ENCODE data around the gene FANCC. TPM values are rescaled to one million over a fixed set of nuclear protein-coding genes. Genes with fewer than 3 reads are reported as not detected.
"Not testable (repeated sequence)": the region's sequence is repeated elsewhere in the genome, so short reads cannot be mapped to it uniquely, and the experiment has no call there.

Gene FANCC
- total RNA-seq, 6 experiments from 2014 or later, result 4.7 to 7.1 (median 5.7) TPM

DNA sequence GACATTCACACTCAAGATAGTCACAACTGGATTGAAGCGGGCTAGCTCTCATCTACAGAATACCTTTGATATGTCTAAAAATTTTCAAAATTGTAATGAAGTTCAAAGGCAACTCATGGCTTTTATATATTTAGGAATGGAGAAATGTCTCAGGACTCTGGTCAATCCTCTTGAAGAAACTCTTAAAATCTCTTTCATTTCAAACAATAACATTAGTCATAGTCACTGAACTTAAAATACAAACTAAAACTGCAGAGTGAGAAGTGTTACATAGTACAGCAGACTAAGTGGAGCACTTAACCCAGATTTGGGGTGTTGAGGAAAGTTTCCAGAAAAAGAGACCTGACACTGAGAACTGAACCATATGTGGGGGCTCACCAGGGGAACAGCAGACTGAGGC, 20.7 kb downstream of the FANCC start:
- Mint-ChIP-seq H3K36me3 (ENCODE audit: low read depth) (peaks cover 4% of the 10 kb centered on the region), H3K9me3 (peaks cover 4% of the 10 kb centered on the region; the same call in 1 of the 2 replicates), H3K27ac (no peak overlapping the region; the same call in 1 of the 2 replicates), H3K4me3 (no peak overlapping the region), H3K4me1 (ENCODE audit: low read depth) (peaks cover 12% of the 10 kb centered on the region), H3K27me3 (ENCODE audit: insufficient read depth) (peaks cover 2% of the 10 kb centered on the region; the same call in 1 of the 2 replicates)
- TF ChIP-seq, protein P1, sequence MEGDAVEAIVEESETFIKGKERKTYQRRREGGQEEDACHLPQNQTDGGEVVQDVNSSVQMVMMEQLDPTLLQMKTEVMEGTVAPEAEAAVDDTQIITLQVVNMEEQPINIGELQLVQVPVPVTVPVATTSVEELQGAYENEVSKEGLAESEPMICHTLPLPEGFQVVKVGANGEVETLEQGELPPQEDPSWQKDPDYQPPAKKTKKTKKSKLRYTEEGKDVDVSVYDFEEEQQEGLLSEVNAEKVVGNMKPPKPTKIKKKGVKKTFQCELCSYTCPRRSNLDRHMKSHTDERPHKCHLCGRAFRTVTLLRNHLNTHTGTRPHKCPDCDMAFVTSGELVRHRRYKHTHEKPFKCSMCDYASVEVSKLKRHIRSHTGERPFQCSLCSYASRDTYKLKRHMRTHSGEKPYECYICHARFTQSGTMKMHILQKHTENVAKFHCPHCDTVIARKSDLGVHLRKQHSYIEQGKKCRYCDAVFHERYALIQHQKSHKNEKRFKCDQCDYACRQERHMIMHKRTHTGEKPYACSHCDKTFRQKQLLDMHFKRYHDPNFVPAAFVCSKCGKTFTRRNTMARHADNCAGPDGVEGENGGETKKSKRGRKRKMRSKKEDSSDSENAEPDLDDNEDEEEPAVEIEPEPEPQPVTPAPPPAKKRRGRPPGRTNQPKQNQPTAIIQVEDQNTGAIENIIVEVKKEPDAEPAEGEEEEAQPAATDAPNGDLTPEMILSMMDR (IDR thresholded peaks at IDR 0.05), result no peak
- no peak for DNase-seq

DNA sequence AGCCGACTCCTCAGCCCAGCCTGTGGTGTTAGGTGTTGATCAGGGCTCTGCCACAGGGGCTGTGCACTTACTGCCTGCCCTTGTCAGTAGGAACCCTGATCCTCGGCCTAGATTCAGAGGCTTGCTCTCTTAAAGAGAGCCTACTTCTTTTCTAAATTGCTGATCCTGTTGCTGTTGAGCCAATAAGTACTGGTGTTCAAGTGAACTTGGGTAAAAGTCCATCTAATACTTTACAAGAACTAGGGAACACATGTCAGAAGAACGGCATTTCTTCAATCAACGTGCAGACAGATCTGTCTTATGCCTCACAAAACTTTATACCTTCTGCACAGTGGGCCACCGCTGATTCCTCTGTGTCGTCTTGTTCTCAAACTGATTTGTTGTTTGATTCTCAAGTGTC, 24.2 kb downstream of the FANCC start:
- H3K27ac Mint-ChIP-seq; H3K36me3 Mint-ChIP-seq (ENCODE audit: low read depth); H3K9me3 Mint-ChIP-seq; DNase-seq; H3K27me3 Mint-ChIP-seq (ENCODE audit: insufficient read depth); H3K4me3 Mint-ChIP-seq: not testable (repeated sequence)
- H3K4me1 Mint-ChIP-seq (ENCODE audit: low read depth), result peaks cover 12% of the 10 kb centered on the region

DNA sequence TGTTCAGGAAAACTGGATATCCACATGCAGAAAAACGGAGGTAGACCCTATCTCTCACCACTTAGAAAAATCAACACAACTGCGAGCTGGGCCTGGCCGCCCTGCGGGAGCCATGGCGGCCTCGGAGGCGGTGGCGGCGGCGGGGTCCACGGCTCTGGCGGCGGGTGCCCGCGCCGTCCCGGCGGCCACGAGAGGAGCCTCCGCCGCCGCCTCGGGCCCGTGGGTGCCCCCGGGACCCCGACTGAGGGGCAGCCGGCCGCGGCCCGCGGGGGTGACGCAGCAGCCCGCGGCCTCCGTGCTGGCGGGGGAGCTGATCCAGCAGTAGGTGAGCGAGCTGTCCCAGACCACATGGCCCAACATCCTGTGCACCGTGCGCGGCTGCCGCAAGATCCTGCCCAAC, 25.3 kb downstream of the FANCC start:
- H3K4me1 Mint-ChIP-seq (ENCODE audit: low read depth), result peaks cover 11% of the 10 kb centered on the region
- peaks cover 5% of the 10 kb centered on the region for H3K36me3 Mint-ChIP-seq (ENCODE audit: low read depth)
- H3K9me3 Mint-ChIP-seq, result peaks cover 4% of the 10 kb centered on the region; the same call in 1 of the 2 replicates
- DNase-seq, result no peak
- TF ChIP-seq, protein P1 (IDR thresholded peaks at IDR 0.05), result no peak
- peaks cover 2% of the 10 kb centered on the region; the same call in 1 of the 2 replicates for H3K27me3 Mint-ChIP-seq (ENCODE audit: insufficient read depth)
- no peak overlapping the region for H3K27ac Mint-ChIP-seq
- no peak overlapping the region for H3K4me3 Mint-ChIP-seq

DNA sequence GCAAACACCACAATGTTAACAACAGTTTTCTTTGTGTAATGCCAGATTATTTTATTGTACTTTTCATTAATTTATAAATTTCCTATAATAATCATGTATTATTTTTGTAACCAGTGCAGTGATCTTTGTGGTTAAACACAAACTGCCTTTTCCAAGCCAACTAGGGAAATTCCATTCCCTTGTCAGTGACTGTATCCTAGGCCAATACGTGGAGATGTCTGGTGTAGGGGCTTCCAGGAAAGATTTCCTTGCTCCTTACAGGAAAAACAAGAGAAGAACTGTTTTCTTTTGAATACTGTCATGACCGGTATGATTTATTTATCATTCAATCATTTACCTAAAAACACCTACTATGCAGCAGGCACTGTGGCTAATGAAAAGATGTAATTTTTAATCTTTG, 31.4 kb downstream of the FANCC start:
- no peak for DNase-seq

DNA sequence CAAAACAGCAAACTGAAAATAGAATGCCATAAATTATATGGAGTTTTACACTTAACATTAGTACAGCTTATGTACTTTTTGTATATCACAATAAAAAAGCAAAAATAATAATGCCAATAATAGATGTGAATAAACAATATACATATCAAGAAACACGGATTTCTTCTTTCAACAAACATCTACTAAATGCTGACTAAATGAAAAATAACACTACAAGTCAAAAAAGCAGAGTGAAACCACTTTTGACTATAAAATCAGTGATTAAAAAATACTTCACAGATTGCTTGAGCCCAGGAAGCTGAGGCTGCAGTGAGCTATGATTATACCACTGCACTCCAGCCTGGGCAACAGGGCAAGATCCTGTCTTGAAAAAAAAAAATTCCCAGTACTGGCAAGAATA, 32.2 kb downstream of the FANCC start:
- Mint-ChIP-seq H3K4me3 (no peak overlapping the region), H3K27me3 (ENCODE audit: insufficient read depth) (no peaks in the 10 kb centered on the region), H3K36me3 (ENCODE audit: low read depth) (peaks cover 9% of the 10 kb centered on the region), H3K4me1 (ENCODE audit: low read depth) (peaks cover 24% of the 10 kb centered on the region), H3K27ac (no peak overlapping the region), H3K9me3 (peaks cover 7% of the 10 kb centered on the region)
- TF ChIP-seq, protein P1 (IDR thresholded peaks at IDR 0.05), result no peak
- DNase-seq, result no peak

More for the DNA sequence above, 31.4 kb downstream of the FANCC start:
- Mint-ChIP-seq H3K36me3 (ENCODE audit: low read depth) (peaks cover 2% of the 10 kb centered on the region), H3K9me3 (peaks cover under 1% of the 10 kb centered on the region; the same call in 1 of the 2 replicates), H3K4me3 (no peak overlapping the region), H3K27me3 (ENCODE audit: insufficient read depth) (no peaks in the 10 kb centered on the region), H3K4me1 (ENCODE audit: low read depth) (peaks cover 24% of the 10 kb centered on the region), H3K27ac (no peak overlapping the region)
- TF ChIP-seq, protein P1 (IDR thresholded peaks at IDR 0.05), result no peak

DNA sequence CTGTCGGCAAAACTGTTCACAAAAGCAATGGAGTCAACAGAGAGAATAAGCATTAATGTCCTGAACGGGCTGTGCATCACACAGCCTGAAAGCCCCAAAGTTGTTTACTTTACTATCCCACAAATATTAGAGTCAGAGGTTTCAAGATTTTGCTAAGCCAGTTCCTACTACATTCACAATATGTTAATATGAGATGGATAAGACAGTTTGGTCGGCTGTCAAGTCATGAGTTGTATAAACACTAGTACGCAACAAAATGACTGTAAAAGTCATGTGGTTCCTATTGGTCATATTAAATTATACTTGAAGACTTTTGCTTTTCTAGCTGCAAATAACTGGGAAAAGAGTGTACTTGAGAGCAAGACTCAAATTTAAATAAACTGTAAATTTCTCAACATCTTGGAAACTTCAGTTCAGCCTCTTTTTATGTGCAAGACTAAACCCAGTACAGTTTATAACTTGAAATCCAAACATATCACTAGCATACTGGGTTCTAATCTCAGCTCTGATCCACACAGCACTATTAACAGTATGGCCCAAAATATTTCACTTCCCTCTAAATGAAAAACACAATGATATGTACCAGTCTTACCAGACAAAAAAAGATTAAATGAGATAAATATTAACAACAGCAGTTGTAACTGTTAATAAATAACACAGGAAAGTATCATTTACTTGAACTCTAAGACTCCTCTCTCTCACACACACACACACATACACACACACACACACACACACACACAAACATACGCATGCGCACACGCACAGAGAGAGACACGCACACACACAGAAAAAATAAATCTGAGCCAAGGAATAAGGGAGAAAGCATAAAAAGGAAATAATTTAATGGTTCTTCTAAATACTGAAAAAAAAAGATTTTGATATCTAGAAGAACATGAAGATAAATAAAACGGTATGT, 33.1 kb downstream of the FANCC start:
- TF ChIP-seq, protein P1 (IDR thresholded peaks at IDR 0.05), result no peak
- H3K4me3 Mint-ChIP-seq, result peak overlapping the region; percentile 48
- peak overlapping the region; percentile 47; the same call in 1 of the 2 replicates for H3K27ac Mint-ChIP-seq
- peaks cover 14% of the 10 kb centered on the region for H3K36me3 Mint-ChIP-seq (ENCODE audit: low read depth)
- H3K4me1 Mint-ChIP-seq (ENCODE audit: low read depth), result peaks cover 24% of the 10 kb centered on the region
- H3K27me3 Mint-ChIP-seq (ENCODE audit: insufficient read depth), result no peaks in the 10 kb centered on the region
- peaks cover 7% of the 10 kb centered on the region for H3K9me3 Mint-ChIP-seq
- peak; percentile 49 for DNase-seq

Data from HFFc6 (cell line).